Gastrocnemius medialis (tissue), 4 donors: ENCODE measurements around the gene DOCK8. TPM values are rescaled to one million over a fixed set of nuclear protein-coding genes. Genes with fewer than 3 reads are reported as not detected.

Experiments used
- ATAC-seq, 2 donors: fragments of 150-250 bp; one replicate each; pipeline ENCODE4 v1.9.1; 2016
- DNase-seq, 2 donors: peaks; one replicate each; pipeline ENCODE4 v3.0.0-alpha.2; 2019
- H3K27ac ChIP-seq, 4 donors: fragments of 200-600 bp; sonication (generic); 1 replicate in 1 of 4; 2 replicates in 3 of 4; pipeline ENCODE4 v1.5.1; 2016 to 2018; ENCODE audit warnings: mild to moderate bottlenecking in 2 of 4, moderate library complexity in 1 of 4
- H3K27me3 ChIP-seq, 3 donors: fragments of 200-600 bp; sonication (generic) in 2 of 3; 1 replicate in 1 of 3; 2 replicates in 2 of 3; pipeline versions ENCODE4 v1.5.1 to v1.6.0; 2016 to 2019; ENCODE audit warnings: mild to moderate bottlenecking in 1 of 3, moderate library complexity in 1 of 3
- H3K36me3 ChIP-seq, 2 donors: fragments of 200-600 bp; sonication (generic) in 1 of 2; one replicate each; pipeline ENCODE4 v1.5.1; 2017 to 2018
- H3K4me1 ChIP-seq, 2 donors: fragments of 200-600 bp; sonication (generic) in 1 of 2; one replicate each; pipeline ENCODE4 v1.5.1; 2016 to 2017; ENCODE audit warnings: mild to moderate bottlenecking in 2 of 2
- H3K4me3 ChIP-seq, 4 donors: fragments of 200-600 bp; sonication (generic) in 3 of 4; 1 replicate in 1 of 4; 2 replicates in 3 of 4; pipeline ENCODE4 v1.5.1; 2016 to 2019; ENCODE audit warnings: mild to moderate bottlenecking in 2 of 4
- H3K9me3 ChIP-seq, 3 donors: fragments of 200-600 bp; sonication (generic) in 2 of 3; 1 replicate in 1 of 3; 2 replicates in 2 of 3; pipeline ENCODE4 v1.5.1; 2016 to 2019
- CTCF ChIP-seq, 5 experiments: fragments of 450-650 bp in 3 of 5; fragments of 200-600 bp in 2 of 5; sonication (generic) in 2 of 5; IDR thresholded peaks in 4 of 5; conservative IDR thresholded peaks in 1 of 5; 1 replicate in 4 of 5; 2 replicates in 1 of 5; pipeline ENCODE4 v1.5.1; 2016 to 2019; ENCODE audit warnings: antibody characterized with exemption in 5 of 5, mild to moderate bottlenecking in 3 of 5, moderate library complexity in 3 of 5
- POLR2A ChIP-seq, 2 donors: fragments of 450-650 bp; IDR thresholded peaks; one replicate each; pipeline ENCODE4 v1.6.1; 2017; ENCODE audit warnings: antibody characterized with exemption in 2 of 2, mild to moderate bottlenecking in 2 of 2, moderate library complexity in 2 of 2
- in situ Hi-C, 4 donors: fragments of 200-750 bp; cut with MboI; loops; one replicate each; pipeline versions ENCODE4 v1.15.0 to v1.8.0; 2017; ENCODE audit warnings: low sequenced_read_pairs in 4 of 4
- intact Hi-C: fragments of 100-400 bp; cut with DNase I; formaldehyde crosslinking; loops from one replicate; pipeline ENCODE4 v1.15.1; 2023; ENCODE audit warnings: low total_unique reads
- total RNA-seq, 4 donors: library from RNA; depleted of rRNA; stranded (reverse); fragments of >200 nt; gene quantifications; one replicate each; pipeline versions ENCODE4 v1.1.0 to v1.2.3, GENCODE V29; 2016

The DOCK8 gene
- total RNA-seq, 4 donors from 2014 or later: 0.80 to 2.8 (median 2.0) TPM

GRCh38 chr9:444528-444927, 229.9 kb downstream of the DOCK8 start:
- H3K27ac ChIP-seq: no peak overlapping the region
- H3K4me3 ChIP-seq: no peak overlapping the region
- H3K4me1 ChIP-seq: no peaks in the 10 kb centered on the region
- DNase-seq: no peak
- no peak for ATAC-seq
- intact Hi-C loops: no loop called here
- in situ Hi-C loops: no loop called here
- H3K9me3 ChIP-seq: no peaks in the 10 kb centered on the region
- H3K27me3 ChIP-seq: no peaks in the 10 kb centered on the region
- TF ChIP-seq POLR2A (IDR thresholded peaks at IDR 0.05): no peak
- TF ChIP-seq CTCF (IDR thresholded peaks at IDR 0.05 in 4 of 5, conservative IDR thresholded peaks at IDR 0.05 in 1 of 5): no peak
- H3K36me3 ChIP-seq: no peaks in the 10 kb centered on the region

- Histone ChIP-seq H3K4me3 (no peak overlapping the region), H3K4me1 (no peaks in the 10 kb centered on the region), H3K27ac (no peak overlapping the region), H3K9me3 (no peaks in the 10 kb centered on the region), H3K36me3 (no peaks in the 10 kb centered on the region), H3K27me3 (no peaks in the 10 kb centered on the region)
- in situ Hi-C loops (no loop called here), intact Hi-C loops (no loop called here)
- no peak for ATAC-seq
- no peak for TF ChIP-seq CTCF (IDR thresholded peaks at IDR 0.05 in 4 of 5, conservative IDR thresholded peaks at IDR 0.05 in 1 of 5)
- TF ChIP-seq POLR2A (IDR thresholded peaks at IDR 0.05): no peak
- no peak for DNase-seq
Observed at GRCh38 chr9:445033-445432, 230.4 kb downstream of the DOCK8 start.

- no peak overlapping the region for H3K4me3 ChIP-seq
- no peaks in the 10 kb centered on the region for H3K27me3 ChIP-seq
- H3K36me3 ChIP-seq: no peaks in the 10 kb centered on the region
- no peaks in the 10 kb centered on the region for H3K4me1 ChIP-seq
- ATAC-seq: no peak
- no peaks in the 10 kb centered on the region for H3K9me3 ChIP-seq
- intact Hi-C loops (no loop called here), in situ Hi-C loops (no loop called here)
- no peak for DNase-seq
- H3K27ac ChIP-seq: no peak overlapping the region
- TF ChIP-seq CTCF (IDR thresholded peaks at IDR 0.05 in 4 of 5, conservative IDR thresholded peaks at IDR 0.05 in 1 of 5): no peak
- TF ChIP-seq POLR2A (IDR thresholded peaks at IDR 0.05): no peak
Observed at GRCh38 chr9:446074-446699, 231.5 kb downstream of the DOCK8 start.

GRCh38 chr9:447230-448025, 232.8 kb downstream of the DOCK8 start:
- ATAC-seq (no peak), DNase-seq (no peak)
- Histone ChIP-seq H3K36me3 (no peaks in the 10 kb centered on the region), H3K9me3 (no peaks in the 10 kb centered on the region), H3K4me1 (no peaks in the 10 kb centered on the region), H3K27me3 (no peaks in the 10 kb centered on the region), H3K27ac (no peak overlapping the region), H3K4me3 (no peak overlapping the region)
- TF ChIP-seq POLR2A (IDR thresholded peaks at IDR 0.05) (no peak), CTCF (IDR thresholded peaks at IDR 0.05 in 4 of 5, conservative IDR thresholded peaks at IDR 0.05 in 1 of 5) (no peak)
- in situ Hi-C loops: no loop called here
- intact Hi-C loops: no loop called here
